22Rv1 (cell line): Measurements from ENCODE around the gene TRIM71.

Experiments used
- ZFX ChIP-seq: fragments of 450-650 bp; IDR thresholded peaks from 2 replicates; pipeline ENCODE4 v1.6.1; 2017; ENCODE audit warnings: antibody characterized with exemption, borderline replicate concordance
- TF ChIP-seq, protein P1 (sequence below): fragments of 450-650 bp; IDR thresholded peaks from 2 replicates; pipeline ENCODE4 v1.5.1; 2017; ENCODE audit warnings: mild to moderate bottlenecking

DNA sequence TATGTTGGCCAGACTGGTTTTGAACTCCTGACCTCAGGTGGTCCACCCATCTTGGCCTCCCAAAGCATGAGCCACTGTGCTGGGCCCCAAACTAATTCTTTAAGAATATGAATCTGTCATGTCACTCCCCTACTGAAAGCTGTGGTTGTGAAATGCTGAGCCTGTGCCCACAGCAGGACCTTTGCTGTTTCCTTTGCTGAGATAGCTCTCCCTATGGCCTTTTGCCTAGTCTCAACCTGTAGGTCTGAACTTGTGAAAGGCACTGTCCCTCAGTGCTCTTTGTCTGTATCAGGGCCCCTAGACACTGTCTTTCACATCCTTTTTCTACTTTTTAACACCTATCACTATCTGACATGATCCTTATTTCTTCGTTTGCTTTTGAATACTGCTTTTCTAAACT is 70.9 kb downstream of the TRIM71 start:
- TF ChIP-seq, protein P1, sequence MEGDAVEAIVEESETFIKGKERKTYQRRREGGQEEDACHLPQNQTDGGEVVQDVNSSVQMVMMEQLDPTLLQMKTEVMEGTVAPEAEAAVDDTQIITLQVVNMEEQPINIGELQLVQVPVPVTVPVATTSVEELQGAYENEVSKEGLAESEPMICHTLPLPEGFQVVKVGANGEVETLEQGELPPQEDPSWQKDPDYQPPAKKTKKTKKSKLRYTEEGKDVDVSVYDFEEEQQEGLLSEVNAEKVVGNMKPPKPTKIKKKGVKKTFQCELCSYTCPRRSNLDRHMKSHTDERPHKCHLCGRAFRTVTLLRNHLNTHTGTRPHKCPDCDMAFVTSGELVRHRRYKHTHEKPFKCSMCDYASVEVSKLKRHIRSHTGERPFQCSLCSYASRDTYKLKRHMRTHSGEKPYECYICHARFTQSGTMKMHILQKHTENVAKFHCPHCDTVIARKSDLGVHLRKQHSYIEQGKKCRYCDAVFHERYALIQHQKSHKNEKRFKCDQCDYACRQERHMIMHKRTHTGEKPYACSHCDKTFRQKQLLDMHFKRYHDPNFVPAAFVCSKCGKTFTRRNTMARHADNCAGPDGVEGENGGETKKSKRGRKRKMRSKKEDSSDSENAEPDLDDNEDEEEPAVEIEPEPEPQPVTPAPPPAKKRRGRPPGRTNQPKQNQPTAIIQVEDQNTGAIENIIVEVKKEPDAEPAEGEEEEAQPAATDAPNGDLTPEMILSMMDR: no peak
- TF ChIP-seq ZFX: no peak
